GM11168 (cell line): ENCODE results near the gene PRR32.
"Not testable (repeated sequence)": the region's sequence is repeated elsewhere in the genome, so short reads cannot be mapped to it uniquely, and the experiment has no call there.

Experiments
- in situ Hi-C: fragments of 300-500 bp; cut with MboI; formaldehyde crosslinking; loops from one replicate; pipeline ENCODE4 v1.12.0; 2022; ENCODE audit warnings: low sequenced_read_pairs; ENCODE audit not compliant: unreplicated experiment

The PRR32 gene

GRCh38 chrX:126819429-126819828 is at the start of gene PRR32:
PRR32 (plus strand) TSS chrX:126819729; CDS start chrX:126819844, 115 bp downstream.
- in situ Hi-C loops = no loop called here

GRCh38 chrX:126770179-126770578 is 49.4 kb upstream of the PRR32 start:
- in situ Hi-C loops = no loop called here

GRCh38 chrX:126785539-126785938 is 34.0 kb upstream of the PRR32 start:
- in situ Hi-C loops = no loop called here

- in situ Hi-C loops = no loop called here
These were observed 20.5 kb upstream of the PRR32 start for GRCh38 chrX:126799059-126799458.

GRCh38 chrX:126806784-126807183 is 12.7 kb upstream of the PRR32 start:
- in situ Hi-C loops = not testable (repeated sequence)

GRCh38 chrX:126815806-126816205 is 3.7 kb upstream of the PRR32 start:
- in situ Hi-C loops = no loop called here

- in situ Hi-C loops = no loop called here
These were observed 1.3 kb downstream of the PRR32 start for GRCh38 chrX:126820700-126821420.

GRCh38 chrX:126824338-126825007 is 4.9 kb downstream of the PRR32 start:
- in situ Hi-C loops = no loop called here

GRCh38 chrX:126825566-126826193 is 6.2 kb downstream of the PRR32 start:
- in situ Hi-C loops = no loop called here

GRCh38 chrX:126836186-126836585 is 16.7 kb downstream of the PRR32 start:
- in situ Hi-C loops = no loop called here

GRCh38 chrX:126847143-126847542 is 27.6 kb downstream of the PRR32 start:
- in situ Hi-C loops = no loop called here

GRCh38 chrX:126855839-126856524 is 36.5 kb downstream of the PRR32 start:
- in situ Hi-C loops = no loop called here
